Measurements from ENCODE around the gene AMH. TPM values are rescaled to one million over a fixed set of nuclear protein-coding genes. Genes with fewer than 3 reads are reported as not detected.

AMH gene
- total RNA-seq, 1 donor from 2014 or later = 4.8 TPM

DNA sequence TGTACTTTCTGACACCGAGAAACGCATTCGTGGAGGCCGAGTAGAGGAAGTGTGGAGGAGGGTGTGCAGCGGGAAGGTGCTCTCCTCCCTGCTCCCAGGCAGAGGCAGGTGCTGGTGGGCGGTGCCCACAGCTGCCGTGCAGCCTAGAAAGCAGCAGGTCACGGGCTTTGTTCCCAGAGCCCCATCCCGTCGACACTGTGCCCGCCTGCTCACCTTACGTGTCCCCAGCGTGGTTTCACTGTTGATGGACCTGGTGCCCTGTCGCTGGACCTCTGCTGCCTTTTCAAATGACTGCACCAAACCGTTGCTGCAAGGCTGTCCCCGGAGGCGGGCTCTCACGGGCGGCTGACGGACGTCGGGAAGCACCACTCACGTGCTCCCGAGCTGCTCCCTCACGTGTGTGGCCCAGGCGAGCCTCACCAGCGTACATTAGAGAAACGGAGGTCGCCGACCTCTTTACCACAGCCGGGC lies 33.8 kb upstream of the AMH start:
- Mint-ChIP-seq H3K4me3 (no peak overlapping the region), H3K27ac (no peak overlapping the region), H3K36me3 (ENCODE audit: low read depth) (peaks cover 87% of the 10 kb centered on the region), H3K9me3 (no peaks in the 10 kb centered on the region), H3K4me1 (peaks cover 5% of the 10 kb centered on the region), H3K27me3 (no peaks in the 10 kb centered on the region)
- DNase-seq (no peak), ATAC-seq (ENCODE audit: low read depth) (peak; percentile 14)
- CTCF ChIA-PET = interaction anchor here (1.6 kb wide), 1 partner anchor 59 kb away, joined by 5 read pairs; no protein-coding TSS in a partner anchor
- POLR2A ChIA-PET = interaction anchor here (1.0 to 1.7 kb wide), 2 partner anchors 14 to 44 kb away, joined by 3 to 5 read pairs; no protein-coding TSS in a partner anchor
- TF ChIP-seq, protein P1, sequence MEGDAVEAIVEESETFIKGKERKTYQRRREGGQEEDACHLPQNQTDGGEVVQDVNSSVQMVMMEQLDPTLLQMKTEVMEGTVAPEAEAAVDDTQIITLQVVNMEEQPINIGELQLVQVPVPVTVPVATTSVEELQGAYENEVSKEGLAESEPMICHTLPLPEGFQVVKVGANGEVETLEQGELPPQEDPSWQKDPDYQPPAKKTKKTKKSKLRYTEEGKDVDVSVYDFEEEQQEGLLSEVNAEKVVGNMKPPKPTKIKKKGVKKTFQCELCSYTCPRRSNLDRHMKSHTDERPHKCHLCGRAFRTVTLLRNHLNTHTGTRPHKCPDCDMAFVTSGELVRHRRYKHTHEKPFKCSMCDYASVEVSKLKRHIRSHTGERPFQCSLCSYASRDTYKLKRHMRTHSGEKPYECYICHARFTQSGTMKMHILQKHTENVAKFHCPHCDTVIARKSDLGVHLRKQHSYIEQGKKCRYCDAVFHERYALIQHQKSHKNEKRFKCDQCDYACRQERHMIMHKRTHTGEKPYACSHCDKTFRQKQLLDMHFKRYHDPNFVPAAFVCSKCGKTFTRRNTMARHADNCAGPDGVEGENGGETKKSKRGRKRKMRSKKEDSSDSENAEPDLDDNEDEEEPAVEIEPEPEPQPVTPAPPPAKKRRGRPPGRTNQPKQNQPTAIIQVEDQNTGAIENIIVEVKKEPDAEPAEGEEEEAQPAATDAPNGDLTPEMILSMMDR (IDR thresholded peaks at IDR 0.05) = no peak
- intact Hi-C loops (cut with micrococcal nuclease) = no loop called here

DNA sequence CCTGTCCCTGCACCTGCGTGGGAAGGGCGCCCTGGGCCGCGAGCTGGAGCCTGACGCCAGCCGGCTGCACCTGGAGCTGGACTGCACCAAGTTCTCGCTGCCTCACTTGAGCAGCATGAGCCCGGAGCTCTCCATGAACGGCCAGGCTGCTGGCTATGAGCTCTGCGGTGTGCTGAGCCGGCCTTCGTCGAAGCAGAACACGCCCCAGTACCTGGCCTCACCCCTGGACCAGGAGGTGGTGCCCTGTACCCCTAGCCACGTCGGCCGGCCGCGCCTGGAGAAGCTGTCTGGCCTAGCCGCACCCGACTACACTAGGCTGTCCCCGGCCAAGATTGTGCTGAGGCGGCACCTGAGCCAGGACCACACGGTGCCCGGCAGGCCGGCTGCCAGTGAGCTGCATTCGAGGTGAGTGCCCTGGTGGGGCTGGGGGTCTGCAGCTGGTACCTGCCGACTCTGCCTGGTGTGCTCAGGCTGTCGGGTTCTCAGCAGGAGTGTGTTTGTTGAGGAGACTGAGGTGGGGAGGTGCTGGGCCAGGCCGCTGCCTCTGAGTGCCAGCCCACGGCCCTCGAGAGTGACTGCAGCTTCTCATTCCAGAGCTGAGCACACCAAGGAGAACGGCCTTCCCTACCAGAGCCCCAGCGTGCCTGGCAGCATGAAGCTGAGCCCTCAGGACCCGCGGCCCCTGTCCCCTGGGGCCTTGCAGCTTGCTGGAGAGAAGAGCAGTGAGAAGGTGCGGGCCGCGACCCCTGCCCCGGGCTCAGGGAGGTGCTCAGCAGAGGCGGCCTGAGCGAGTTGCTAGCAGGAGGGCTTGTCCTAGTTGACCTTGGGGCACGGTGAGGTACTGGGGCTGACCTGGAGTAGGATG lies 32.5 kb upstream of the AMH start:
- ChIA-PET CTCF (interaction anchor here (1.6 kb wide), 1 partner anchor 61 kb away, joined by 5 read pairs; no protein-coding TSS in a partner anchor), POLR2A (interaction anchor here (1.0 to 1.7 kb wide), 2 partner anchors 13 to 45 kb away, joined by 3 to 5 read pairs; no protein-coding TSS in a partner anchor)
- Mint-ChIP-seq H3K9me3 (no peaks in the 10 kb centered on the region), H3K27me3 (no peaks in the 10 kb centered on the region), H3K27ac (peak overlapping the region; percentile 13), H3K4me3 (no peak overlapping the region), H3K4me1 (peaks cover 5% of the 10 kb centered on the region), H3K36me3 (ENCODE audit: low read depth) (peaks cover 88% of the 10 kb centered on the region)
- TF ChIP-seq, protein P1 (IDR thresholded peaks at IDR 0.05) = no peak
- intact Hi-C loops (cut with micrococcal nuclease) = no loop called here
- ATAC-seq (ENCODE audit: low read depth) = no peak
- DNase-seq = no peak

DNA sequence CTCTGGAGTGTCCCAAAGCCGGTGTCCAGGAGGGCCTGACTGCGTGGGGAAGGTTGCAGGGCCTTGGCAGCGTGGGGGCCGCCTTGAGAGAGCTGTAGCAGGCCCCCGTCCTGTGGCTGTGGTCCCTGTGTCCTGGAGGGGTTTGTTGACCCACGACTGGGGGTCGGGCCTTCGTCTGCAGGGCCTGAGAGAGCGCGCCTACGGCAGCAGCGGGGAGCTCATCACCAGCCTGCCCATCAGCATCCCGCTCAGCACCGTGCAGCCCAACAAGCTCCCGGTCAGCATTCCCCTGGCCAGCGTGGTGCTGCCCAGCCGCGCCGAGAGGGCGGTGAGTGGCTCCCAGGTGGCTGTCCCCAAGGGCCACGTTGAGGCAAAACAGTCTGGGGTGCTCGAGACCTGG lies 31.5 kb upstream of the AMH start:
- ChIA-PET CTCF (no interaction called here), POLR2A (no interaction called here)
- no peaks in the 10 kb centered on the region for H3K27me3 Mint-ChIP-seq
- DNase-seq (no peak), ATAC-seq (ENCODE audit: low read depth) (no peak)
- H3K4me1 Mint-ChIP-seq = peaks cover 6% of the 10 kb centered on the region
- H3K36me3 Mint-ChIP-seq (ENCODE audit: low read depth) = peaks cover 80% of the 10 kb centered on the region
- no peak overlapping the region for H3K27ac Mint-ChIP-seq
- H3K4me3 Mint-ChIP-seq = no peak overlapping the region
- H3K9me3 Mint-ChIP-seq = no peaks in the 10 kb centered on the region
- TF ChIP-seq, protein P1 (IDR thresholded peaks at IDR 0.05) = no peak
- intact Hi-C loops (cut with micrococcal nuclease) = no loop called here

DNA sequence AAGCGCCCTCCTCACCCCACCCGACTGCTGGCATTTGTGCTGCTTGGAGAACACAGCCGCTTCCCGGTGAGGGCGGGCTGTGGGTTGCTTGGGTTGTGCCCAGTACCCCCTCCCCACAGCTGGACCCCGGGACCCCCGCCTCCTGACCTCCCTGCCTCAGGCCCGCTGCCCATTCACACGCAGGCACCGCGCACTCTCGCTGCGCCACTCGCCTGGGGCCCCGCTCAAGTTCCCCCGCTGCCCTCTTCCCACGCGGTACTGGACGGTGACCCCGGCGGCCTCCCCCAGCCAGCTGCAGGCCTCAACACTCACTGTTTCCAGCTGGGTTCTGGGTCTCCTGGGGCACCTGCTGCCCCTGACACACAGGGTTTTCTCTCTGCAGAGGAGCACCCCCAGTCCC lies 29.4 kb upstream of the AMH start:
- Mint-ChIP-seq H3K9me3 (no peaks in the 10 kb centered on the region), H3K36me3 (ENCODE audit: low read depth) (peaks cover 81% of the 10 kb centered on the region), H3K4me3 (no peak overlapping the region), H3K27ac (no peak overlapping the region), H3K27me3 (no peaks in the 10 kb centered on the region), H3K4me1 (peaks cover 25% of the 10 kb centered on the region)
- intact Hi-C loops (cut with micrococcal nuclease) = no loop called here
- TF ChIP-seq, protein P1 (IDR thresholded peaks at IDR 0.05) = no peak
- POLR2A ChIA-PET = no interaction called here
- no peak for DNase-seq
- CTCF ChIA-PET = no interaction called here
- no peak for ATAC-seq (ENCODE audit: low read depth)

DNA sequence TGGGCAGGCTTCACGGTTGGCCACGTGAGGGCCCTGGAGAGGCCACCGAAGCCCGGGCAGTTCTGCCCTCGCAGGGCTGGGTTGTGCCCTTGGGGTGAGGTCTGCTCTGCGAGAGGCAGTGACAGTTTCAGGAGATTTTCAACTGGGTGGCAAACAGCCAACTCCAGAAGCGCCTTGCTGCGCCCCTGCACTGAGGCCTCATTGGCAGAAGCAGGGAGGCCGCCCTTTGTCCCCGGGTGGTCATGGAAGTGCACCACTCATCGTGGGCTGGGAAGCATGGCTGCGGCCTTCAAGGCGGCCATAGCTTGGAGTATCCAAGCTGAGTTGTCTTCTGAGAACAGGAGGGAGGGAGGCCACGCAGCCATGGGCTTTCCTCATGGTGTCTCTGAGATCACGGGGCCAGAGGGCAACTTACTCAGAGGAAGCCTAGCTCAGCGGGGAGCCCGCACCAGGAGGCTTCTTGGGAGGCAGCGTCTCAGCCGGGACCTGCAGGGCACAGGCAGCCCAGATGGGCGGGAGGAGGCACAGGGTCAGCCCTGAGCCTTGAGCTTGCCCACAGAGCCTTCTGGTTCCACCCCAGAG lies 27.8 kb upstream of the AMH start:
- intact Hi-C loops (cut with micrococcal nuclease) = no loop called here
- DNase-seq (no peak), ATAC-seq (ENCODE audit: low read depth) (no peak)
- Mint-ChIP-seq H3K36me3 (ENCODE audit: low read depth) (peaks cover 78% of the 10 kb centered on the region), H3K4me3 (no peak overlapping the region), H3K4me1 (peaks cover 32% of the 10 kb centered on the region), H3K27me3 (no peaks in the 10 kb centered on the region), H3K9me3 (no peaks in the 10 kb centered on the region), H3K27ac (no peak overlapping the region)
- ChIA-PET POLR2A (interaction anchor here (0.9 to 2.1 kb wide), 3 partner anchors 14 to 107 kb away, joined by 3 to 9 read pairs (median 3); no protein-coding TSS in a partner anchor), CTCF (interaction anchor here (1.1 to 1.5 kb wide), 3 partner anchors 13 to 65 kb away, joined by 3 to 6 read pairs (median 3); no protein-coding TSS in a partner anchor)
- TF ChIP-seq, protein P1 (IDR thresholded peaks at IDR 0.05) = no peak
